HCT116 (cell line): ENCODE results near the gene COL4A1.

Source experiments
- CBX3 ChIP-seq: IDR thresholded peaks from 2 replicates; pipeline ENCODE4 v1.6.1; 2012; ENCODE audit warnings: low read depth
- EGR1 ChIP-seq: IDR thresholded peaks from 2 replicates; pipeline ENCODE4 v1.6.1; 2012; ENCODE audit warnings: low read depth

DNA sequence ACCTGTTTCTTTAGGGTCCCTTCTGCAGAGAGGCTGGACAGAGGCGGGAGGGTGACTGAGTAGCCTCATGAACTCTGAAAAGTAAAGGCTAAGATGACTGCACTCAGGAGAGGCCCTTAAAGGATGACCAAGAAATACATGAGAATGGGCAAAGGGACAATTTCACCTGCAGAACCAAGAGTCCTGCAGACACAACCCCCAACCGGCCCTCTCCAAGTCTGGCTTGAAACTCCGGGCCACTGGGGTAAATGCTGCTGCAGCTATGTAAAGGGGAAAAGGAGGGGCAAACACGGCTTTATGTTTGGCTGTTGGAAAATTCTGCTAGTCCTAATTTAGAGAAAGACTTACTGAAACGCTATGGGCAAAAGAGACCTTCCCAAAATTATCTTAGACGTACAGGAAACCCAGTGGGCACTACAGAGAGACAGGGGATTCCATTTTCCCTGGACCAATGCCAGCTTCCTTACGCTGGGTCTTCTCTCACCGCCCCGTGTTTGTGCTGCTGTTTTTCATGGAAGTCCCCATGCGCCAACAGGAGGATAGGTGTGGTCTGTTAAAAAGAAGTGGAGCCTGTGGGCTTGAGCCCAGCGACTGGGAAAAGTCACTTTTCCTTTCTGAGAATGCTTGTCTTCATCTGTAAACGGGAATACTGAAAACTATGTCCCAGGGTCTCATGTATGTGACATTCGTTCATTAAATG lies 10.7 kb upstream of the COL4A1 start:
- TF ChIP-seq CBX3: no peak
- no peak for TF ChIP-seq EGR1
